ENCODE results near the gene SRC. TPM values are rescaled to one million over a fixed set of nuclear protein-coding genes. Genes with fewer than 3 reads are reported as not detected.

Gene SRC
- total RNA-seq, 4 donors from 2014 or later: 1.0 to 2.3 (median 1.8) TPM

DNA sequence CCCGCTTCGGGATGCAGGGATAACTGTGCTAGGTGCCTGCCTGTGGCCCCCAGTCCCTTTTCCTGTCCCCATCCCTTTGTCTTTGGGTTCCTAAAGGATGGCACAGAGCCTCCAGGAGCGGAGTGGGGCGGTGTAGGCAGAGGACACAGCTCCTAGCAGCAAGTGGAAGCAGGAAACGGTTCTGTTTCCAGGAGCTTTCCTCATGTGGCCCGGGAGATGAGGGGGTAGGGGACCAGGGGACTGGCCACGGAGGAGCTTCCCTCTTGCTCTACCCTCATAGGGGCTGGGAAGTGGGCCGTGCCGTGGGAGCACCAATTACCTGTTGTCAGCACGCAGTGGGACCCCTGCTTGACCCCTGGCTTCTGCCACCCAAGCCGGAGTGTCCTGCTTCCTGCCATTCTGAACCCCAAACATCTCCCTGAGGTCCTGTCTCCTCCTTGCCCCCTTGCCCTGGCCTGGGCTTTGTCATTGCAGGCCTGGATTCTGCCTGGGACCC, 76.9 kb downstream of the SRC start:
- DNase-seq (no peak), ATAC-seq (no peak)
- TF ChIP-seq, protein P1, sequence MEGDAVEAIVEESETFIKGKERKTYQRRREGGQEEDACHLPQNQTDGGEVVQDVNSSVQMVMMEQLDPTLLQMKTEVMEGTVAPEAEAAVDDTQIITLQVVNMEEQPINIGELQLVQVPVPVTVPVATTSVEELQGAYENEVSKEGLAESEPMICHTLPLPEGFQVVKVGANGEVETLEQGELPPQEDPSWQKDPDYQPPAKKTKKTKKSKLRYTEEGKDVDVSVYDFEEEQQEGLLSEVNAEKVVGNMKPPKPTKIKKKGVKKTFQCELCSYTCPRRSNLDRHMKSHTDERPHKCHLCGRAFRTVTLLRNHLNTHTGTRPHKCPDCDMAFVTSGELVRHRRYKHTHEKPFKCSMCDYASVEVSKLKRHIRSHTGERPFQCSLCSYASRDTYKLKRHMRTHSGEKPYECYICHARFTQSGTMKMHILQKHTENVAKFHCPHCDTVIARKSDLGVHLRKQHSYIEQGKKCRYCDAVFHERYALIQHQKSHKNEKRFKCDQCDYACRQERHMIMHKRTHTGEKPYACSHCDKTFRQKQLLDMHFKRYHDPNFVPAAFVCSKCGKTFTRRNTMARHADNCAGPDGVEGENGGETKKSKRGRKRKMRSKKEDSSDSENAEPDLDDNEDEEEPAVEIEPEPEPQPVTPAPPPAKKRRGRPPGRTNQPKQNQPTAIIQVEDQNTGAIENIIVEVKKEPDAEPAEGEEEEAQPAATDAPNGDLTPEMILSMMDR (IDR thresholded peaks at IDR 0.05 in 4 of 5, conservative IDR thresholded peaks at IDR 0.05 in 1 of 5): no peak
- no peak for TF ChIP-seq POLR2A (IDR thresholded peaks at IDR 0.05)
- H3K27me3 ChIP-seq: peaks cover 29 to 50% (median 35%) of the 10 kb centered on the region in 3 donors
- no peaks in the 10 kb centered on the region for H3K9me3 ChIP-seq
- no peak overlapping the region for H3K27ac ChIP-seq
- H3K4me1 ChIP-seq: no peaks in the 10 kb centered on the region
- H3K36me3 ChIP-seq: no peaks in the 10 kb centered on the region
- intact Hi-C loops (cut with DNase I; ENCODE audit: low total_unique reads): no loop called here
- in situ Hi-C loops (cut with MboI; ENCODE audit: low sequenced_read_pairs in 4 of 4): no loop called here
- no peak overlapping the region for H3K4me3 ChIP-seq

DNA sequence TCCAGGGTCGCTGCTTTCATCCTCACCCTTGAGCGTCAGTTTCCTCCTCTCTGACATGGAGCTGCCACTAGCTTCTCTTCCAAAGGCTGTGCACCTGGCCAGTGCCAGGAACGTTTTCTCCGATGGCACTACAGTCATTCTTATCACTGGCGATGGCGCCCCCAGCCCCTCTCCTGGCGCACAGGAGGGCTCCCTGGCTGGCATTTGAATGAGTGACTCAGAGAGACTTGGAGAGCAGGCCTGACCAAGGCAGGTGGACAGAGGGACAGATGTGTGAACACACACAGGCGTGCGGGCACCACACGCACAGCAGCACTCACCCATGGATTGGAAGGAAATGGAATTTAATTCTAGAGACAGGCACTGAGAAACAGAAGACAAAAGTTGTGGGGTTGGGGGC, 77.6 kb downstream of the SRC start:
- intact Hi-C loops (cut with DNase I; ENCODE audit: low total_unique reads): no loop called here
- H3K9me3 ChIP-seq: no peaks in the 10 kb centered on the region
- H3K4me3 ChIP-seq: no peak overlapping the region
- H3K27ac ChIP-seq: no peak overlapping the region
- H3K4me1 ChIP-seq: no peaks in the 10 kb centered on the region
- no peak for ATAC-seq
- in situ Hi-C loops (cut with MboI; ENCODE audit: low sequenced_read_pairs in 4 of 4): no loop called here
- H3K36me3 ChIP-seq: no peaks in the 10 kb centered on the region
- H3K27me3 ChIP-seq: peaks cover 29 to 53% (median 31%) of the 10 kb centered on the region in 3 donors
- TF ChIP-seq POLR2A (IDR thresholded peaks at IDR 0.05): no peak
- TF ChIP-seq, protein P1 (IDR thresholded peaks at IDR 0.05 in 4 of 5, conservative IDR thresholded peaks at IDR 0.05 in 1 of 5): no peak
- DNase-seq: no peak

DNA sequence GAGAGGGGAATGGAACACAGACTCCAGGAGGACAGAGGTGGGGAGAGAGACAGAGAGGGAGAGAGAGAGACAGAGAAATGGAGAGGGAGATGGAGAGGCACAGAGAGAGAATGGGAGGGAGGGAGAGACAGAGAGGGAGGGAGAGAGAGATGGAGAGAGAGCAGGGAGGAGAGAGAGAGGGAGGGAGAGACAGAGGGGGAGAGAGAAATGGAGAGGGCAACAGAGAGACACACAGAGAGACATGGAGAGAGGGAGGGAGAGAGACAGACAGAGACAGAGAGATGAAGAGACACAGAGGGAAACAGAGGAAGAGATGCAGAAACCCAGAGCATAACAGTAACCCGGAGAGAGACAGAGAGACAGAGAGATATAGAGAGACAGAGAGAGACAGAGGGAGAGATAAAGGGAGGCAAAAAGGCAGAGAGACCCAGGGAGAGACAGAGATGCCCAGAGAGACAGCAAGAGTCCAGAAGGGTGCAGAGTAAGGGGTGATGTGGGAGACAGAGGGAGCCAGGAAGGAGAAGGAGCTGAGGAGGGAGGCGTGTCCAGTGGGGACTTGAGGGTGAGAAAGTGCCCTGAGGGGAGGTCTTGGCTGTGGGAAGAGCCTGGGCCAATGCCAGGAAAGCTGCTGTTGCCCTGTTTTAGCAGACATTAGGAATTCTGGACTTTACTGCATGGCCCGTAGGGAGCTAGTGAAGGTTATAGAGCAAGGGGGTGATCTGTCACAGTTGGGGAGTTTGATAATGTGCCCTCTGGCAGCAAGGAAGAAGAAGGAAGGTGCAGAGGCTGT, 78.3 kb downstream of the SRC start:
- in situ Hi-C loops (cut with MboI; ENCODE audit: low sequenced_read_pairs in 4 of 4): no loop called here
- no peaks in the 10 kb centered on the region for H3K9me3 ChIP-seq
- intact Hi-C loops (cut with DNase I; ENCODE audit: low total_unique reads): no loop called here
- H3K4me3 ChIP-seq: no peak overlapping the region
- TF ChIP-seq POLR2A (IDR thresholded peaks at IDR 0.05): no peak
- TF ChIP-seq, protein P1 (IDR thresholded peaks at IDR 0.05 in 4 of 5, conservative IDR thresholded peaks at IDR 0.05 in 1 of 5): no peak
- ATAC-seq (no peak), DNase-seq (no peak)
- H3K36me3 ChIP-seq: no peaks in the 10 kb centered on the region
- no peak overlapping the region for H3K27ac ChIP-seq
- peaks cover 30 to 46% (median 32%) of the 10 kb centered on the region in 3 donors for H3K27me3 ChIP-seq
- no peaks in the 10 kb centered on the region for H3K4me1 ChIP-seq

DNA sequence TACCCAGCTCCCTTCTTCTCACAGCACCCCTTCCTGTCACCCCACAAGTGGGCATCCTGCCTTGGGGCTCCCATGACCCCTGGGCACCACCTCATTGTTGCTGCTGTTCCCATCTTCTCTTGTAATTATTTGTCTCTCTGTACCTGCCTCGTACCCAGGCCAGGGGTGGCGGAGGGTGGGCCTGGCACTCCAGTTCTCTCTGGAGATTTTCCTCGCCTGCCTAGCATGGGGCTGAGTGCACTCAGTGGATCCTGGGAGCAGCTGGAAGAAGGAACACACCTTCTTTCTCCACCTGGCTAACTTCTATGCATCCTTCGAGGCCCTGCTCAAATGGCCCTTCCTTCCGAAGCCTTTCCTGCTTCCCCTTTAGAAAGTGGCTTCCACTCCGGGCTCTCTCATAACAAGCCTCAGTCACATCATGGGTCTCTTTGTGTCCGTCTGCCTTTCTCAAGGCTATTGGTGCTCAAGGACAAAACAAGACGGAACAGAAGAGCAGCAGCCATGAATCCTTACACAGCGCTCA, 79.2 kb downstream of the SRC start:
- TF ChIP-seq, protein P1 (IDR thresholded peaks at IDR 0.05 in 4 of 5, conservative IDR thresholded peaks at IDR 0.05 in 1 of 5): no peak
- no peak for TF ChIP-seq POLR2A (IDR thresholded peaks at IDR 0.05)
- in situ Hi-C loops (cut with MboI; ENCODE audit: low sequenced_read_pairs in 4 of 4): no loop called here
- H3K36me3 ChIP-seq: no peaks in the 10 kb centered on the region
- DNase-seq (no peak), ATAC-seq (no peak)
- H3K9me3 ChIP-seq: no peaks in the 10 kb centered on the region
- no peaks in the 10 kb centered on the region for H3K4me1 ChIP-seq
- no peak overlapping the region for H3K27ac ChIP-seq
- intact Hi-C loops (cut with DNase I; ENCODE audit: low total_unique reads): no loop called here
- peaks cover 21 to 40% (median 34%) of the 10 kb centered on the region in 3 donors for H3K27me3 ChIP-seq
- no peak overlapping the region for H3K4me3 ChIP-seq

Data from gastrocnemius medialis (tissue), 4 donors.